ENCODE results near the gene MYOM1. TPM values are rescaled to one million over a fixed set of nuclear protein-coding genes. Genes with fewer than 3 reads are reported as not detected.

The MYOM1 gene
- total and polyA plus RNA-seq, 2 donors (not counting 3 experiments of a cell fraction or from before 2014, with no cell fraction given), result 0.08 TPM; not detected in 1

DNA sequence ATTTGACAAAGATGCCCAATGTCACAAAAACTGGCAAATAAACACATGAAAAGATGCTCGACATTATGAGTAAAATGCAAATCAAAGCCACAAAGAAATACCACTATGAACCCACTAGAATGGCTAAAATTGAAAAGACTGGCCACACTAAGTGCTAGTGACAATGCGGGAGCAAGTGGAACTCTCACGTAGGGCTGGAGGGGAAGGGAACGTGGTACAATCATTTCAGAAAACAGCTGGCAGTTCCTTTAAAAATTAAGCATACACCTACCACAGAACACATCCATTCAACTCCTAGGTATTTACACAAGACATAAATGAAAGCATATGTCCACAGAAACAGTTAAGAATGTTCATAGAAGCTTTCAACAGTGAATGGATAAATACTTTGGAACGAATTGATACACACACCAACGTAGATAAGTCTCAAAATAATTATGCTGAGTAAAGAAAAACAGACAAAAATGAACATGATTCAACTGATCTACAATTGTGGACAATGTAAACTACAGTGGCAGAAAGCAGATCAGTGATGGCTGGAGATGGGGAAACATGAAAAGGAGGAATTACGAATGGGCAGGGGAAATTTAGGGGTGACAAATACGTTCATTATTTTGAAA lies 71.7 kb downstream of the MYOM1 start:
- no peak for TF ChIP-seq MYC (IDR thresholded peaks at IDR 0.05; ENCODE audit: low read depth, low read length)
- TF ChIP-seq FOS (IDR thresholded peaks at IDR 0.05; ENCODE audit: borderline replicate concordance, insufficient read depth, low read length), result no peak
- TF ChIP-seq, protein P1, sequence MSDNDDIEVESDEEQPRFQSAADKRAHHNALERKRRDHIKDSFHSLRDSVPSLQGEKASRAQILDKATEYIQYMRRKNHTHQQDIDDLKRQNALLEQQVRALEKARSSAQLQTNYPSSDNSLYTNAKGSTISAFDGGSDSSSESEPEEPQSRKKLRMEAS (IDR thresholded peaks at IDR 0.05; ENCODE audit: insufficient read depth, insufficient read length), result no peak
- no peak for TF ChIP-seq JUN (IDR thresholded peaks at IDR 0.05; ENCODE audit: borderline replicate concordance, insufficient read depth, insufficient read length, low read depth)
- TF ChIP-seq EZH2 (IDR thresholded peaks at IDR 0.05; ENCODE audit: borderline replicate concordance, low read depth, low read length, severe bottlenecking), result no peak
- TF ChIP-seq, protein P2, sequence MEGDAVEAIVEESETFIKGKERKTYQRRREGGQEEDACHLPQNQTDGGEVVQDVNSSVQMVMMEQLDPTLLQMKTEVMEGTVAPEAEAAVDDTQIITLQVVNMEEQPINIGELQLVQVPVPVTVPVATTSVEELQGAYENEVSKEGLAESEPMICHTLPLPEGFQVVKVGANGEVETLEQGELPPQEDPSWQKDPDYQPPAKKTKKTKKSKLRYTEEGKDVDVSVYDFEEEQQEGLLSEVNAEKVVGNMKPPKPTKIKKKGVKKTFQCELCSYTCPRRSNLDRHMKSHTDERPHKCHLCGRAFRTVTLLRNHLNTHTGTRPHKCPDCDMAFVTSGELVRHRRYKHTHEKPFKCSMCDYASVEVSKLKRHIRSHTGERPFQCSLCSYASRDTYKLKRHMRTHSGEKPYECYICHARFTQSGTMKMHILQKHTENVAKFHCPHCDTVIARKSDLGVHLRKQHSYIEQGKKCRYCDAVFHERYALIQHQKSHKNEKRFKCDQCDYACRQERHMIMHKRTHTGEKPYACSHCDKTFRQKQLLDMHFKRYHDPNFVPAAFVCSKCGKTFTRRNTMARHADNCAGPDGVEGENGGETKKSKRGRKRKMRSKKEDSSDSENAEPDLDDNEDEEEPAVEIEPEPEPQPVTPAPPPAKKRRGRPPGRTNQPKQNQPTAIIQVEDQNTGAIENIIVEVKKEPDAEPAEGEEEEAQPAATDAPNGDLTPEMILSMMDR (IDR thresholded peaks at IDR 0.05; ENCODE audit: extremely low read depth in 1 of 2, insufficient read depth in 1 of 2, low read depth in 1 of 2, low read length in 2 of 2), result no peak
- TF ChIP-seq POLR2AphosphoS5 (IDR thresholded peaks at IDR 0.05; ENCODE audit: insufficient read depth, low read depth, low read length), result no peak
- BruUV-seq (replicated peaks), result no TSS peak
- H3K4me3 ChIP-seq (replicated peaks in 1 of 3; ENCODE audit: insufficient read depth in 1 of 3, low read depth in 1 of 3, low read length in 3 of 3), result no peak overlapping the region
- ChIA-PET CTCF (interaction anchor here (0.6 to 1.1 kb wide), 4 partner anchors 20 to 163 kb away, joined by 3 read pairs; no protein-coding TSS in a partner anchor), POLR2A (no interaction called here)
- H3K36me3 ChIP-seq (ENCODE audit: control insufficient read depth in 2 of 2, extremely low read depth in 1 of 2, insufficient read depth in 2 of 2, low read length in 2 of 2), result no peaks in the 10 kb centered on the region
- H3K4me1 ChIP-seq (ENCODE audit: control insufficient read depth, extremely low read depth, insufficient read depth, low read length), result peaks cover 5% of the 10 kb centered on the region
- H3K27me3 ChIP-seq (ENCODE audit: control insufficient read depth in 2 of 2, insufficient read depth in 2 of 2, low read length in 2 of 2), result no peaks in the 10 kb centered on the region
- no peak overlapping the region for H3K9ac ChIP-seq (replicated peaks; ENCODE audit: extremely low read depth, insufficient read depth, low read length)
- no peak for FAIRE-seq
- H3K9me1 ChIP-seq (replicated peaks; ENCODE audit: control insufficient read depth, extremely low read depth, insufficient read depth, low read length), result no peaks in the 10 kb centered on the region
- dilution Hi-C loops (cut with MboI; ENCODE audit: extremely low pct_ligation_motif_present, low sequenced_read_pairs), result no loop called here
- no peaks in the 10 kb centered on the region for H3K79me2 ChIP-seq (ENCODE audit: control insufficient read depth, insufficient read depth, low read length)
- no peaks in the 10 kb centered on the region for H4K20me1 ChIP-seq (replicated peaks; ENCODE audit: control insufficient read depth, extremely low read depth, insufficient read depth, low read length)
- DNase-seq (ENCODE audit: low read depth, low spot score), result no peak
- no peaks in the 10 kb centered on the region for H3K9me3 ChIP-seq (replicated peaks; ENCODE audit: control insufficient read depth, insufficient read depth, low read length)
- no peak overlapping the region for H2AFZ ChIP-seq (ENCODE audit: low read depth, low read length)
- intact Hi-C loops (cut with micrococcal nuclease), result no loop called here
- H3K27ac ChIP-seq (ENCODE audit: insufficient read depth, low read depth, low read length), result no peak overlapping the region
- no peak overlapping the region for H3K4me2 ChIP-seq (ENCODE audit: insufficient read depth, low read length)
